ENCODE results near the gene TTC12. TPM values are rescaled to one million over a fixed set of nuclear protein-coding genes. Genes with fewer than 3 reads are reported as not detected.

The TTC12 gene
- total RNA-seq, 4 donors from 2014 or later = 4.4 to 19.1 (median 7.0) TPM

DNA sequence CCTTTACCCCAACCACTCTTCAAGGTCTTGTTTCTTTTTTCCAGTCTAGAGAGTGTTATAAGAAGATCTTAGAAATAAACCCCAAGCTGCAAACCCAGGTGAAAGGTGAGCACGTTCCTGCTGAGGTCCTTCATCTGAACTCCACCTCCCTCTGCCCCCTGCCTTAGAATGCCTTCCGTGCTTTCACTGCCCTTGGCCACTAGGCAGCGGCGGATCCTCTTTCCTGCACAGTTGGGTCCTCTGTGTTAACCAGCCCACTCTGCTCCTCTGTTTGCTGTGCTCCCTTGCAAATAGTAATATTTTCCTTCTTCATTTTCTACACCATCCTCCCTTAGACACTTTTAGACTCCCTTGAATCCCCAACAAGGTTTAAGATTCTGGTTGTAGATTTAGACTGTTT, 24.3 kb downstream of the TTC12 start:
- TF ChIP-seq, protein P1, sequence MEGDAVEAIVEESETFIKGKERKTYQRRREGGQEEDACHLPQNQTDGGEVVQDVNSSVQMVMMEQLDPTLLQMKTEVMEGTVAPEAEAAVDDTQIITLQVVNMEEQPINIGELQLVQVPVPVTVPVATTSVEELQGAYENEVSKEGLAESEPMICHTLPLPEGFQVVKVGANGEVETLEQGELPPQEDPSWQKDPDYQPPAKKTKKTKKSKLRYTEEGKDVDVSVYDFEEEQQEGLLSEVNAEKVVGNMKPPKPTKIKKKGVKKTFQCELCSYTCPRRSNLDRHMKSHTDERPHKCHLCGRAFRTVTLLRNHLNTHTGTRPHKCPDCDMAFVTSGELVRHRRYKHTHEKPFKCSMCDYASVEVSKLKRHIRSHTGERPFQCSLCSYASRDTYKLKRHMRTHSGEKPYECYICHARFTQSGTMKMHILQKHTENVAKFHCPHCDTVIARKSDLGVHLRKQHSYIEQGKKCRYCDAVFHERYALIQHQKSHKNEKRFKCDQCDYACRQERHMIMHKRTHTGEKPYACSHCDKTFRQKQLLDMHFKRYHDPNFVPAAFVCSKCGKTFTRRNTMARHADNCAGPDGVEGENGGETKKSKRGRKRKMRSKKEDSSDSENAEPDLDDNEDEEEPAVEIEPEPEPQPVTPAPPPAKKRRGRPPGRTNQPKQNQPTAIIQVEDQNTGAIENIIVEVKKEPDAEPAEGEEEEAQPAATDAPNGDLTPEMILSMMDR (IDR thresholded peaks at IDR 0.05) = no peak
- ATAC-seq (ENCODE audit: low FRiP score) (no peak), DNase-seq (ENCODE audit: low spot score) (no peak)

DNA sequence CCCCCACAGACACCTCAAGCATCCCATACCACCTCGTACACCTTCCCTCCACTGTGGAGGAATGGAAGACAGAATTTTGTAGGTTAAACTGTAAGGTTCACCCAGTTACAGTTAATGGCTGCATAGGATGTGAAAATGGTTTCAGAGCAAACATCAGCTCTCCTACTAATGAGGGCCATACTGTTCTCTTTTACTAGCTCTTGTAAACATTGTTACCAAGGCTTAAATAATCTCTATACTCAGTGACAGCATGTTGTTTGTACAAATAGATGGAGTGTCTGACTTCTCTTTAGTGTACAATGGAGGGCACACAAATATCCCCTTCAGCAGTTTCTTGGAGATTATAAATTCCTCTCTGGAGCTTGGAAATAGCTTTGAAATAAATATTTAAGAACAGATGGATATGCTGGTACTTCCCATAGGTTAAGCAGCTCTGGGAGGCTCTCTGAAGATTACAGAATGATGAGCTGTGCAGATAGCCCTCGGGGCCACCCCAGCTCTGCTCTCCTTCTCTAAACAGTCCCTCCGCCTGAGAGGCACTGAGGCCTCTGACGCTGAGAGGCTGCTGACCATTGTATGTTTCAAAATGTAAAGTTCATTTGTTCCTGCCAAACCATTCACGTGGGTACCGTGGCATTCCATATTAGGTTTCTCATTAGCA, 25.7 kb downstream of the TTC12 start:
- no peak for DNase-seq (ENCODE audit: low spot score)
- no peak for ATAC-seq (ENCODE audit: low FRiP score)
- TF ChIP-seq, protein P1 (IDR thresholded peaks at IDR 0.05) = no peak

DNA sequence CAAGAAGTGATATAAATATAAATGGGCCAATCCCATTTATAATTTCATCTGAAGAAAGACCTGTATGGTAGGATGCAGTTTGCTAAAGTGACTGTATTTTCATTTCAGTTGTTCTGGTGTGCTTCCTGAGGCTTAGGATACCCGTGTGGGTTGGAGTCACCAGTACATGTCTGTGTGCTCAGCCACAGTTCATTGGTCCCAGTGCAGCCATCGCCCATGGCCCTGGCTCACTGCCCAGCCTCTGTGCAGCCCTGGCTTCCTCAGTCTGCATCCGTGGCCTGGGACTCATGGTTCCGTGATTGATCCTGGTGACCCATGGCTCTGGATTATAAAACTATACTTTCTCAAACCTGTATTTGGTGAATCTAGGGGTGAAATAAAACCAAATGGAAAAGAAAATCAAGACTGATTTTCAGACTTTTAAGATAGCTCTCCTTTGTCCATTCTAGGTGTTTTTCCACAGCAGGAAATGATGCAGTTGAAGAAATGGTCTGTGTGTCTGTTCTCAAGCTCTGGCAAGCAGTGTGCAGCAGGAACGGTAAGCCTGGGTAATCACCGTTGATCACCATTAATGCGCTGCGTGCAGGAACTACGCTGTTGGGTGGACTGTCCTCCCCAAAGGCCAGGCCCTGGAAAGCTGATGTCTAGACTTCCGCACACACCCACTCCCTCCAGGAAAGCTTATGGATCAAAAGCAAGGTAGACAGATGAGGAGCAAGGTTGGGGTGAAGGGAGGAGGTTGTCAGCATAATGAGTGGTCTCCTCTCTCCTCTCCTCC, 27.2 kb downstream of the TTC12 start:
- DNase-seq (ENCODE audit: low spot score) (no peak), ATAC-seq (ENCODE audit: low FRiP score) (no peak)
- TF ChIP-seq, protein P1 (IDR thresholded peaks at IDR 0.05) = no peak

DNA sequence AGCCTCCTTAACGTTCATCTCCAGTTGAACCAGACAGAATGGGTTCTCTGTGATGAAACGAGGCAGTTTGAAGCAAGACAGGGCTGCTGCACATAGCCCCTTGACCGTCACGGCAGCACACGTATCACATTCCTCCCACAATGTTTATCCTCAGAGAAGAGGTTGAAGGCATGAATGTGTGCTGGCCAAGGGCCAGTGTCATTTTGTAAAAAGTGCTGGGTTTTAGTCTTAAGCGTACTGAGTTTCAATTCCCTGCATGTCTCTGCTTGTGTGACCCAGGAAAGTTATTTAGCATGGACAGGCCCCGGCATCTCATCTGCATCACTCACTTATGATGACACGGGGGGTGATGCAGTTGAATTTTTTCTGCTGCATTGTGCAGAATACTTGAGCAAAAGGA, 31.6 kb downstream of the TTC12 start:
- no peak for ATAC-seq (ENCODE audit: low FRiP score)
- DNase-seq (ENCODE audit: low spot score) = no peak
- TF ChIP-seq, protein P1 (IDR thresholded peaks at IDR 0.05) = no peak

DNA sequence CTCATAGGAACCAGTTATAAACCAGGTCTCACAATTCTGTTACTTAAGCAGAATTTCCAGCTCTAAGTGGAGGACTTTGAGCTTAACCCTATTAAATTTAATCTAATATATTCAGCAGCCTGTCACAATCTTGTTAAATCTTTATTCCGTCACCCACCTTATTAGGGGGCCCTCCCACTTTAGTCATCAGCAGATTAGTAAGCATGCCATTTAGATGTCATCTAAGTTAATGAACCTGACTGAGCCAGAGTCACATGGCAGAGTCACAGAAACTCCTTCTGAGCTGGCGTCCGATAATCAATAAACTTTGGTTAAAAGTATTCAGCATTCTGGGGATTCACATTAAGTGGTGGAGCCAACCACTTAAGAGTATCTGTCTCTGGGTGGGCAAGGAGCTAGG, 35.1 kb downstream of the TTC12 start:
- ATAC-seq (ENCODE audit: low FRiP score) = no peak
- TF ChIP-seq, protein P1 (IDR thresholded peaks at IDR 0.05) = no peak
- no peak for DNase-seq (ENCODE audit: low spot score)

DNA sequence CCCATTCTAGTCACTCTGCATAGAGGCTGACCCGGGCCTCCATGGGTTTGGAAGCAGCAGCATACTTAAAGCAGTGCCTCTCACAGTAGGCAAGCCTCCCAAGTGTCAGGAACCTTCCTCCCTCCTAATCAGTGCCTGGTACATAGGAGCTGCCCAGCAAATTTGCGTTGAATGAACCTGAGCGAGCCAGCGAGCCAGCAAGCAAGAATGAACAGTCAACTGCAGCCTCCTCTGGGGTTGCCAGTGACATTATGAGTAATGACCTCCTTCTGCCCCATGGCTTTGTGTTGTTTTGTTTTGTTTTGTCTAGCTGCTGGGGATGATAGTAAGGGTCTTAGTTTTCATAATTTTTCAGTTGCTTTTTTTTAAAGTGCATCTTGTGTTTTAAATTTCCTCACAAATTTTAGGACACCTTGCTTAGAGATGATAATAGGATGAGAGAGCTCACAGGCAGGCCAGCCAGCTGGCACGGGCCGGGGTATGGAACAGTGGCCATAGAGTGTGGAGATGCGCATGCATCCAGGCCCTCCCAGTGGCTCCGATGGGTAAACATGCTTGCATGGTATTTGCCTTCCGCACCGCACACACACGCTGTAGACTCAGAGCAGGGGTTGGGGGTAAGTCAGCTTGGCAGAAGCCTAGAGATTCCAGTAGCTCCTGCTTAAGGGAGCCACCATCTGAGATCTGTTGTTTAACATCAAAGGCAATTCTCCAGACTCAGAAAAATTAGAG, 36.1 kb downstream of the TTC12 start:
- no peak for ATAC-seq (ENCODE audit: low FRiP score)
- TF ChIP-seq, protein P1 (IDR thresholded peaks at IDR 0.05) = no peak

More for the DNA sequence above, 36.1 kb downstream of the TTC12 start:
- no peak for DNase-seq (ENCODE audit: low spot score)
